OCI-LY1 (cell line): Measurements from ENCODE around the gene MAGEB17.

Experiments used
- CTCF ChIP-seq: fragments of 200-600 bp; sonication (generic), shearing (Covaris generic); IDR thresholded peaks from 2 replicates; pipeline ENCODE4 v1.5.1; 2017; ENCODE audit warnings: mild to moderate bottlenecking, antibody characterized with exemption, low read length, moderate library complexity, mixed read lengths
- EZH2 ChIP-seq: fragments of 200-600 bp; sonication (generic), shearing (Covaris generic); IDR thresholded peaks from 2 replicates; pipeline ENCODE4 v1.8.0; 2017; ENCODE audit warnings: borderline replicate concordance, mixed run types, mild to moderate bottlenecking, antibody characterized with exemption, low read length, moderate library complexity, mixed read lengths

- no peak for TF ChIP-seq CTCF
- no peak for TF ChIP-seq EZH2
Measured at GRCh38 chrX:16124201-16124600, 43.1 kb upstream of the MAGEB17 start.
